DMS114 treated with DMSO at 0.1 percent for 48 hours (cell line): ENCODE measurements around the gene MYO1D.

Source experiments
- DNase-seq: peaks from one replicate; lab custom pipeline; 2025; ENCODE audit not compliant: unreplicated experiment; lab: John Stamatoyannopoulos, UW

Gene MYO1D

GRCh38 chr17:32861981-32862380, 14.9 kb downstream of the MYO1D start:
- no peak for DNase-seq

DNA sequence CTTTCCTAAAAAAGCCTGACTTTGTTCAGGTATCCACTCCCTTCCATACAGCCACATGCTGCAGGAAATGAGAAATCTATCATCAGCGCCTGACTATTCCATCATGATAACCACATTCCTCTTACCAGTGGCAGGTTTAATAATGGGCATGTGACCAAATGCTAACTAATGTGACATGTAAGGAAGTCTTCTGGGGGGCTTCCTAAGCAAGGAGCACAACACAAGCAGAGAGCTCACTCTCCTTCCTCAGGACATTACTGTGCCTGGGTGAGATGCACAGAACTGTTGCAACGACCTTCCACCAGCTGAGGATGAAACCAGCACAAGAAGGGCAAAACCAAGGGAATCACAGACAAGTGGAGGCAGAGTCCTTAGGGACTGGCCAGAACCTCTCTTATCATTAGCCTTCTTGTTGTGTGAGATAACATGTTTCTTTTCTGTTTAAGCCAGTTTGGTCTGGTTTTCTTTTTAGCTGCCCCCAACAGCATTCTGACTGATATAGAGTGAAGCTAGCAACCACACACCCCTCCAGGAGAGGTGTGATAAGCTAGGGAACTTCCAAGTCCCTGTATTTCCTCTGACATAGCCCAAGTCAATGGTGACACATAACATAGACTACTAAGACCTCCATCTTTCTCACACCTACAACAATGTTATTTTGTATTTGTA, 16.9 kb downstream of the MYO1D start:
- DNase-seq, result no peak

GRCh38 chr17:32855620-32856019, 21.3 kb downstream of the MYO1D start:
- no peak for DNase-seq

DNA sequence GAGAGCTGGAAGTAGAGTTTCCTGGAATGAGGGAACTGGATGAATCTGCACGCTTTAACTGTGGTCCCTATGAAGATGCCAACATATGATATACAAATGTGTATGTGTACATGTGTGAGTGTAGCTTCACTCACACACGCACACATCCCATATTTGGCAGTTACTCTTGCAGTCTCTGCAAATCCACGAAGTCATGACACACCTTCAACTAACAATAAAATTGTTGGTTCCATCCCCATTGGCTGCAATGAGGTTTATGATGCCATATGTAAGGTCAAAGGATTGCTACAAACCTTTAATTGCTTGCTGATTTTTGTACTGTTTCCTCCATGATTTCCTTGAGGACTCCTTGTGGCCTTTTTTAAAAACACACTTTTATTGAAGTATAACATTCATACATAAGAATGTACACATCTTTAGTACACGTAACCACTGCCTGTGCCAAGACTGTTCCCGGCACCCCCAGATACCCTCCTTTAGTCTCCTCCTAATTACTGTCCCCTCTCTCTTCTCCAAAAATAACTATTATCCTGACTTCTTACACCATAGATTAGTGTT, 22.0 kb downstream of the MYO1D start:
- no peak for DNase-seq

- DNase-seq, result no peak
These were observed 22.7 kb downstream of the MYO1D start for GRCh38 chr17:32854207-32854606.

DNA sequence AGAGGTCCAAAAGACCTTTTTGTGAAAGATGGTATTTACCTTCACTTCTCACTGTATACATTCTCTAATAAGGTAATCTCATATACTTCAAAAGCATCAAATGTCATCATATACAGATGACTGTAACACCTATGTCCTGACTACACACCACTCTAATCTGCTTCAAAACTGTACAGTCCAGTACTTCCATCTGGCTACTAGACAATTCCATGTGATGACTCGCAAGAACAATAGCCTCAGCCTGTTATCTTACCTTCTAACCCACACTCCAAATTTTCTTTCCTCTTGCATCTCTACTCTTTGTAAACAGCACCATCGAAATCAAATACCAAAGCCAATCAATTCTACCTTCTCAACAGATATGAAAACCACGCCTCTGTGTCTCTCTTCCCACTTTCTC, 24.1 kb downstream of the MYO1D start:
- DNase-seq, result no peak

- no peak for DNase-seq
These were observed 27.0 kb downstream of the MYO1D start for GRCh38 chr17:32849879-32850278.

DNA sequence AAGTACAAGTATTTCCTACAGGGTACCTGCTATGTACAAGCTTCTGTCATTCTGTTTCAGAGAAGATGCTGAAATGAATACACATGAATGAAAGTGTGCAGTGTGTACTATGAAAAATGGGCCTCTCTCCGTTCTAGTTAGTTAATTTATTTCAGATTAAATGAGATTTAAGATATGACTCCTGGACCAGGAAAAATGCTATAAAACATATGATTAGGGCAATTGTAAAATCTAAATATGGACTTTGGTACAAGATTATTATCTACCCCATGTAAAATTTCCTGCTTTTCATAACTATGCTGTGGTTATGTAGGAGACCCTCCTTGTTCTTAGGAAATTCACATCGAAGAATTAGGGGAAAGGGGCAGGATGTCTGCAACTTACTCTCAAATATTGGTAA, 28.9 kb downstream of the MYO1D start:
- no peak for DNase-seq

- no peak for DNase-seq
These were observed 30.8 kb downstream of the MYO1D start for GRCh38 chr17:32846143-32846542.

- no peak for DNase-seq
These were observed 36.7 kb downstream of the MYO1D start for GRCh38 chr17:32840241-32840640.

- DNase-seq, result no peak
These were observed 40.4 kb downstream of the MYO1D start for GRCh38 chr17:32836527-32836926.

DNA sequence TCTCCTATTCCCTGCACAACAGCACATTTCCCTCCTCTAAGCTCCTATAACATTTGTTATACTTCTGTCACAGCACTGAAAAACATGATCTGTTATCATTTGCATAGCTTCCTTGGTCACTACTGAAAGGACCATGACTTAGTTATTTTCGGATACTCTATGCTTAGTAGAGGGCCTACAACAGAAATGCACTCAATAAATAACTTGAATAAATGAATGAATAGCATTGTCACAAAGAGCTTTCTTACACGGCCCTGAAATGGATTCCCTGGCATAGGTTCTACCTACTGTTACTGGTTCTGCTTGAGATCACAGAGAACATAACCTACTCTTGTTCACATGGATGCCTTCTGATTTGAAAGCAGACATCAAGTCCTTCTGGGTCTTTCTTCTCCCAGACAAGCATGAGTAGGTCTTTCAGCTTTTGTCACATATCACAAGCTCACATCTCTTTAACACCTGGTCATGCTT, 41.6 kb downstream of the MYO1D start:
- no peak for DNase-seq

GRCh38 chr17:32834104-32834503, 42.8 kb downstream of the MYO1D start:
- DNase-seq, result no peak

DNA sequence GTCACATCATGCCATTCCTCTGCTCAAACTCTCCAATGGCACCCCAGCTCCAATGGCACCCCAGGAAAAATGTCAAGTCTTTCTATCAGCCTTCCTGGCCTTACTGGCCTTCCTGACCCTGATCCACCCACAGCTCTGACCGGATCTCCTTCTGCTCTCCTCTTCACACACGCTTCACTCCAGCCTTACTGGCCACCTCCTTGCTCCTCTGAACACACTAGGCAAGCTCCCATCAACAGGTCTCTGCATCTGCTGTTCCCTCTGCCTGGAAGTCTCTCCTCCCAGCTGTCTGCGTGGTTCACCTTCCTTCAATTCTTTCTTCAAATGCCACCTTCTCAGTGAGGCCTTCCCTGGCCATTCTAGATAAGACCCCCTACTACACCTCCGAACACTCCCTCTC, 43.4 kb downstream of the MYO1D start:
- DNase-seq, result no peak

GRCh38 chr17:32833076-32833475, 43.8 kb downstream of the MYO1D start:
- no peak for DNase-seq

GRCh38 chr17:32831627-32832243, 45.2 kb downstream of the MYO1D start:
- DNase-seq, result no peak

DNA sequence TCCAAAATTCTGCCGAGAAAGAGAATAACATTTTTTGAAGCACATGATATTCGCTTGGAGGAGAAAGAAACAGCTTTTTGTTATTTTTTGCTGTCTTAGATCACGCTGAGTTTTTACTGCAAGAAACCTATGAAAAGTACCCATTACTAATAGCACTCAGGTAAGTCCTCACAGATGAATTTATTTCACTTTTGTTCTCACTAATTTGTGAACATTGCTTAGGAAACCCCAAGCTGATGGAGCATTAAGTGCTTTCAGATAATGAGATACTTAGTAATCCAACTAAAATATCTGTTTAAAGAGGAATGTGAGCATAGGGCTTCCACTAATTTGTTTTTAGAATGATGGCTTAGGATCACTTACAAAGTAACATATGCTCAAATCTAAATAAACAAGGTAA, 45.7 kb downstream of the MYO1D start:
- no peak for DNase-seq

GRCh38 chr17:32828822-32829221, 48.1 kb downstream of the MYO1D start:
- DNase-seq, result no peak

- no peak for DNase-seq
These were observed 49.7 kb downstream of the MYO1D start for GRCh38 chr17:32827227-32827626.

DNA sequence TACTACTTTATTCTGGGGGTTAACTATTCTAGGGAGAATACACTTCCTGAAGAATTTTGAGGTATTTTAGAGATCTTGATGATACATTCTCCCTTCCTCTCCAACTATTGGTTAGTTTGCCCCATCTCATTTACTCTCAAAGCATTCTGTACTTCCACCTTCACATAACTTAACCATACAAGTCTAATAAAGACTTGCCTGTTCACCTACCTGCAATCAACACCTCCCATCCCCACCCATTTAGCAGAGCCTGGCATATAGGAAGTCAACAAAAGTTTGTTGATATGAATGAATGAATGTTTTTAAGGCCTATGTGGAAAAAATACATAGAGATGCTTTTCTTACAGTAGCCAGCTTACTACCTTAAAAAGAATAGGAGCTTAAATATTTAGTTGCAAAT, 50.8 kb downstream of the MYO1D start:
- no peak for DNase-seq

DNA sequence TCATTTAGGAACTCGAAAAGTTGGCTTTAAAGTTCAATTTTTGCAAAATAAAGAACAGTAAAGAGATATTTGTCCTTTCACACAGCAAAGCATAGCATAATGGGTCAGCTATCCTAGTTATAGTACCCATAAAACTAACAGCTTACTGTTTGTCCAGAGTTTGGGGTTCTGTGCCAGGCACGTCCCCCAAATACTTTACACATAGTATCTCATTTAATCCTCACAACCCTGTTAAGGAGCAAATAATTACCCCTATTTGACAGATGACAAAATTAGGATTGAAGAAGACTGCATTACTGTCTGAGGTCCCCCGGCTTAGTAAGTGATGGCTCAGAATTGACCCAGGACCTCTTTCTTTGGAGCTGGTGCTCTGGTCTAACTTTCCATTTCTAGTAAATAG, 52.6 kb downstream of the MYO1D start:
- DNase-seq, result no peak

DNA sequence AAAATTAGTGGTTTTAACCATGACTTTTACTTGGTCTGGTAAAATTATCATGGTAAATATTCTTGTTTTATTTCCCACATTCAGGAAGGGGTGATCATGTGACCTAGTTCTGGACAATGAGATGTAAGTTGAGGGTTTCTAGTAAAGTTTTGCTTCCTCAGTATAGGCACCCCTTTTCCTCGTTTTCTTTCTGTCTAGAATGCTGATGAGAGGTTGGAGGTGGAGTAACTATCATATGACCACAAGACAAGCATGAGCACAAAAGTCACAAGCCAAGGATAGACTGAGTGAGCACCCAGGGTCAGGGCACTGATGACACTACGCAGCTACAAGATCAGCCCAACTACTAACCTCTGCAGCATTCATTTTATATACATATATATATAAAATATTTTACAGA, 53.9 kb downstream of the MYO1D start:
- no peak for DNase-seq
